ENCODE measurements around the gene VASH2.

The VASH2 gene

DNA sequence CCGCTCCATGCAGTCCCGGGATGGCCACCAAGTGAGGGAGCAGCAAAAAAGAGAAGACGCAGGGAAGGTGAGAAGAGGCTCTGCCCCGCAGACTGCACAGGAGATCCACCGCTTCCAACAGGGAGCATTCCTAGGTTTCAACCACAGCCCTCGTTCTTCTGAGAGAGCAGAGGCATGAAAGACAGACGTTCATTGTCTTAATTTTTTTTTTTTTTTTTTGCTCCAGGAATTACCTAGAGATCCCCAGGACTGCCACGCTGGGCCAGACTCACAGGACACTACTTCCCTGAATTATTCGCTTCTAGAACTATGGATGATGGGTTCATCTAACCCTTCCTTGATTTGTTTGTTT is 33.2 kb upstream of the VASH2 start:
- H3K27ac Mint-ChIP-seq, result no peak overlapping the region
- no peak for DNase-seq
- peaks cover 6% of the 10 kb centered on the region in 2 donors for H3K4me1 Mint-ChIP-seq (ENCODE audit: low read depth in 2 of 2)
- H3K27me3 Mint-ChIP-seq, result peaks cover 41 to 82% of the 10 kb centered on the region in 2 donors
- H3K9me3 Mint-ChIP-seq, result no peaks in the 10 kb centered on the region
- no peaks in the 10 kb centered on the region for H3K36me3 Mint-ChIP-seq (ENCODE audit: insufficient read depth)
- no peak overlapping the region for H3K4me3 Mint-ChIP-seq
- ATAC-seq (replicated peaks), result no peak

DNA sequence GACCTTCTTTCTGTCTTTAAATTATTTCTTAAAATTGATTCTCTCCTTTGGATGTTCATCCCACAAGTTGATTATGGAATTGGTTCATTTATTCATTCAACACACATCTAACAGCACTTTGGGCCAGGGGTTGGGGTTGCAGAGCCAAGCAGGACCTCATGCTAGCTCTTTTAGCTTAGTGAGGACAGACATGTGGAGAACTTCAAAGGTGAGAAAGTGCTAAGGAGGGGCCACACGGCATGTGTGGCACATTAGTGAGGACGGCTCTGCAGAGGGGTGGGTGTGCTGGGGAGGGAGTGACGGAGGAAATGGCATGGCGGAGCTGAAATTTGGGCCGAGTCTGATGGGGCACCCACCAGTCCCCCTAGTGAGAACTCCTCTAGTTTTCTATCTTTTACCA is 32.5 kb upstream of the VASH2 start:
- Mint-ChIP-seq H3K27me3 (peaks cover 41 to 82% of the 10 kb centered on the region in 2 donors), H3K4me3 (no peak overlapping the region), H3K36me3 (ENCODE audit: insufficient read depth) (no peaks in the 10 kb centered on the region), H3K9me3 (no peaks in the 10 kb centered on the region), H3K27ac (no peak overlapping the region), H3K4me1 (ENCODE audit: low read depth in 2 of 2) (peaks cover 6% of the 10 kb centered on the region in 2 donors)
- no peak for ATAC-seq (replicated peaks)
- no peak for DNase-seq

DNA sequence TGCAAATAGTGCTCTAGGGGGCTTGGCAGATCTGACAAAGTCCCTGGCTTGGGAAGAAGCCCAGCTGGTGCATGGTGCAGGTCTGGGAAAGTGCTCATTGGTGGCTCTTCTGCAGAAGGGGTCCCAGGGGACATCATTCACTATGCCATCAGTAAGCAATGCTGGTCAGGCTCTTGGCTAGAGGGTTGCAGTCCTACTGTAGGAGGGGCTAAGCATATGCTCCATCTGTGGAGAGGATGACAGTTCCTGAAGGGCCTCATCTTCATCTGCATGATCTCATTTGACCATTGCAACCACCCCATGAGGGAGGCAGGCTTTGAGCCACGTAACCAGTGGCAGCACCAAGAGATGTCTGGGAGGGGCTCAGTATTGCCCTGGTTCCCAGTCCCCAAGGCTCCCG is 31.5 kb upstream of the VASH2 start:
- Mint-ChIP-seq H3K4me3 (no peak overlapping the region), H3K9me3 (no peaks in the 10 kb centered on the region), H3K36me3 (ENCODE audit: insufficient read depth) (no peaks in the 10 kb centered on the region), H3K4me1 (ENCODE audit: low read depth in 2 of 2) (peaks cover 6% of the 10 kb centered on the region in 2 donors), H3K27me3 (peaks cover 42 to 85% of the 10 kb centered on the region in 2 donors), H3K27ac (no peak overlapping the region)
- ATAC-seq (replicated peaks), result no peak
- DNase-seq, result no peak

DNA sequence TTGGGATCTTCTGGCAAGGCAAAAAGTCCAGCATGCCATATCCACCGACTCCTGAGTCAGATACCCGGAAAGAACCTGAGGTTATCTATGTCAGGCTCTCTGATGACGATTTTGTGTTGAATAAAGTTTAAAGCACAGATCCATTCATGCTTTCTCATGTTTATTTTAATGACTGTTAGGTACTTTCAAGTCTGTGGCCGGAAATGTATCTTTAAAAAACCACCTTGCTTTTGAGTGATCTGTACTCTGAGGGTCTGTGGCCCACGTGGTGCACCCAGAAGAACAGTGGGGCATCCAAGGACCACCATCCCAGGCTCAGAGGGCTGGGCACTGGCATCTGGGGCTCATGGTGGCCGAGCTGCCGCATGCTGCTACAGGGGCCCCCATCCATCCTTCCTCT is 30.1 kb upstream of the VASH2 start:
- ATAC-seq (replicated peaks) (no peak), DNase-seq (no peak)
- Mint-ChIP-seq H3K27ac (no peak overlapping the region), H3K4me1 (ENCODE audit: low read depth in 2 of 2) (peaks cover 6% of the 10 kb centered on the region in 2 donors), H3K4me3 (no peak overlapping the region), H3K36me3 (ENCODE audit: insufficient read depth) (no peaks in the 10 kb centered on the region), H3K9me3 (no peaks in the 10 kb centered on the region), H3K27me3 (peaks cover 49 to 88% of the 10 kb centered on the region in 2 donors)

DNA sequence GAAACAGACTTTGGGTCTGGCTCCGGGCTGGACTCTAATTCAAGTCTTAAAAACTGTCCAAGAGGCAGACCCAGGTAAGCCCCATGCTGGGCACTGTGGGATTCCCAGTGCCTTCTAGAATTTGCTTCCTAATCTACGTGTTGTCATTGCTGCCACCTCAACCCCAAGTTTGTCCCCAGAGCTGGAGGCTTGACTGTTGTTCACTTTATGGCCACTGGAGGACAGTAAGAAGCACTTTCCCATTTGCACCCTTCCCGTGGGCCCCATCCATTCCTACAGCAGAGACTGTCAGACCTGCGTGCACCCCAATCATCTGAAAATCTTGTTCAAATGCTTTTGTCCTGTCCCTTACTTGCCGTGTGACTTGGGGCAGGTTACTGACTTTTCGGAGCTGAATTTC is 29.4 kb upstream of the VASH2 start:
- no peak for ATAC-seq (replicated peaks)
- Mint-ChIP-seq H3K36me3 (ENCODE audit: insufficient read depth) (no peaks in the 10 kb centered on the region), H3K27me3 (peaks cover 43 to 81% of the 10 kb centered on the region in 2 donors), H3K4me3 (no peak overlapping the region), H3K4me1 (ENCODE audit: low read depth in 2 of 2) (peaks cover 6 to 10% of the 10 kb centered on the region in 2 donors), H3K27ac (no peak overlapping the region), H3K9me3 (no peaks in the 10 kb centered on the region)
- DNase-seq, result no peak

DNA sequence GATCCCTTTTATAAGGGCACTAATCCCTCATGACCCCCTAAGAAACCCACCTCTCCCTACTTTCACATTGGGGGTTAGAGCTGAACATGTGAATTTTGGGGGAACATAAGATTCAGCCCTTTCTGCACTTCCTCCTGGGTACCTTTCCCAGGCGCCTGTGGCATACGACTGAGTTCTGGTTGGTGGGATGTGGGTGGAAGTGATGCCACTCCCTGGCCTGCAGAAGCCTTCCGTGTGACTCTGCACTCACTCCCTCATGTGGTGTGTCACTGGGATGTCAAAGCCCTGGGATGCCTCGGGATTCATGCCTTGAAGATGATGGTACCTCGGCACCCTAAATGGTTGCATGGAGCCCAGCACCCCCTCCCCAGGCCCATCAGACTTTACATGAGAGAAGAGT is 28.3 kb upstream of the VASH2 start:
- Mint-ChIP-seq H3K9me3 (no peaks in the 10 kb centered on the region), H3K36me3 (ENCODE audit: insufficient read depth) (no peaks in the 10 kb centered on the region), H3K27me3 (peaks cover 36 to 70% of the 10 kb centered on the region in 2 donors), H3K27ac (no peak overlapping the region), H3K4me1 (ENCODE audit: low read depth in 2 of 2) (peaks cover 0 to 10% of the 10 kb centered on the region in 2 donors), H3K4me3 (no peak overlapping the region)
- DNase-seq (no peak), ATAC-seq (replicated peaks) (no peak)

DNA sequence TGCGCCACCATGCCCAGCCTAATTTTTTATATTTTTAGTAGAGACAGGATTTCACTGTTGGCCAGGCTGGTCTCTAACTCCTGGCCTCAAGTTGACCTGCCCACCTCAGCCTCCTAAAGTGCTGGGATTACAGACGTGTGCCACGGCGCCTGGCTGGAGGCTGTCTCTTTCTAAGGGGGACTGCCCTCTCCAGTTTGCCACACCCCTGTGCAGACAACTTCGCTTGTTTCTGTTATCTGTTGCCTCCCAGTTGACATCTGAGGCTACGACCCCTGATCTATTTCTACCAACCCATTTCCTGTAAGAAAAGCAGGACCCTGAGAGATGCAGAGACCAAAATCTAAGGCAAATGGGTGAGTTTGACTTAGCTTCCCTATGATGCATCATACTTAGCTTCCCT is 24.0 kb upstream of the VASH2 start:
- H3K27ac Mint-ChIP-seq, result no peak overlapping the region
- no peak for ATAC-seq (replicated peaks)
- H3K36me3 Mint-ChIP-seq (ENCODE audit: insufficient read depth), result no peaks in the 10 kb centered on the region
- H3K4me3 Mint-ChIP-seq, result no peak overlapping the region
- no peak for DNase-seq
- no peaks in the 10 kb centered on the region for H3K9me3 Mint-ChIP-seq
- peaks cover 0 to 5% of the 10 kb centered on the region in 2 donors for H3K4me1 Mint-ChIP-seq (ENCODE audit: low read depth in 2 of 2)
- peaks cover 11 to 48% of the 10 kb centered on the region in 2 donors for H3K27me3 Mint-ChIP-seq

DNA sequence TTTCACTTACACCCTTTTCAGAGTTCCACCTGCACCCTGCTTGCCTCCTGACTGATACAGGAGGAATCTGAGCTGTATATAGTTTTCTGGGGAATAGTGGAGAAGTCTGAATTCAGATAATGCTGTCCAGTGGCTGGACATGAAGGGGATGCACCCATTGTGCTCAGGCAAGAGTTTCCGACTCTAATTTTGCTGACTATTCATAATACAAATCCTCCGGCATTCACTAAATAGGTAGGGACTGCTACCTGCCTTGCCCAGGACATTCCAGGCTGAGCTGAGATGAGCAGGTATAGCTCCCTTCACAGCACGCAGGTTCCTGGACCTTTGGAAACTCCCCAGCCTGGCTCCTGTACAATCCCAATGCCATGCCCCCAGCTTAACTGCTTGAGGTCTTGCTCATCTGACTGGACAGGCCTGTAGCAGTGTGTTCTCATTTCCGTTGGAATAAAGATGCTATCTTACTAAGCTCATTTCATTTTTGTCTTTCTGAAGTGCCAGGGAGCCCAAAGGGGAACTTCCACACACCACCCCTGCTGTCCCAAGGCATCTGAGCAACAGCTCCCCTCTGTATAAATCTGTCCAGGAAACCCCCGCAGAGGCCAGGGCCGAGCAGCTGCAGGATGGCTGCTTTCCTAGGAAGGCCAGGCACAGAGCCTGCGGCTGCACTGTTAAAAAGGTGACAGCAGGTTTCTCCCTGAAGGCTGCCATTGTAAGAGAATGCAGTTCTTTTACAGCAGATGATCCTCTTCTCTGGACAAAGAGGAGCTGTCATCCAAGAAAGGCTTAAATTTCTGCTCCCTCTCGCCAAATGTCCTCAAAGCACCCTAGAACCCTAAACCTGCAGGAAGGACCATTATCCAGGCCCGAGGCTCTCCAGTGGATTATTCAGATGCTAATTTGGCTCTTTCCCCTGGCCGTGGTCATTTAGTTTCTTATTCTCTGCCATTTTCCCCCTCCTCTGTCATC is 21.7 kb upstream of the VASH2 start:
- ATAC-seq (replicated peaks) (no peak), DNase-seq (no peak)
- H3K4me1 Mint-ChIP-seq (ENCODE audit: low read depth in 2 of 2), result peaks cover 0 to 4% of the 10 kb centered on the region in 2 donors
- H3K4me3 Mint-ChIP-seq, result no peak overlapping the region
- H3K27ac Mint-ChIP-seq, result no peak overlapping the region
- H3K27me3 Mint-ChIP-seq, result peaks cover 11 to 29% of the 10 kb centered on the region in 2 donors
- H3K9me3 Mint-ChIP-seq, result no peaks in the 10 kb centered on the region
- no peaks in the 10 kb centered on the region for H3K36me3 Mint-ChIP-seq (ENCODE audit: insufficient read depth)

DNA sequence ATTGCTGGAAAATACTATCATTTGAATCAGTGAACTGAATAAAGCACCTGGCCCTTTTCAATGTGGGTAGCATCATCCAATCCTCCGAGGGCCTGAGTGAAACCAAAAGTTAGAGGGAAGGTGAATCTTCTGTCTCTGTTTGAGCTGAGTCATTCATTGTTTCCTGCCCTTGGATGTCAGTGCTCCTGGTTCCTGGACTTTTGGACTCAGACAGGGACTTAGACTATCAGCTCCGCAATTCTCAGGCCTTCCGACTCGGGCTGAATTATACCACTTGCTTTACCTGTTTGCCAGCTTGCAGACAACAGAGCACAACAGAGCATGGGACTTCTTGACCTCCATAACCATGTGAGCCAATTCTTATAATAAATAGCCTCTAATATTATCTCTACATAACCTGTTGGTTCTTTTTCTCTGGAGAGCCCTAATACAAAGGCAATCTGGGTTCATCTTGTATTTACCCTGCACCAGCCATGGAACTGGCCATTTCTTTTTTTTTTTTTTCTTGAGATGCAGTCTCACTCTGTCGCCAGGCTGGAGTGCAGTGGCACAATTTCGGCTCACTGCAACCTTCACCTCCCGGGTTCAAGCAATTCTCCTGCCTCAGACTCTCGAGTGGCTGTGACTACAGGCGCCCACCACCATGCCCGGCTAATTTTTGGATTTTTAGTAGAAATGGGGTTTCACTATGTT is 19.2 kb upstream of the VASH2 start:
- Mint-ChIP-seq H3K4me3 (no peak overlapping the region), H3K9me3 (no peaks in the 10 kb centered on the region), H3K4me1 (ENCODE audit: low read depth in 2 of 2) (no peaks in the 10 kb centered on the region), H3K27me3 (peaks cover 0 to 20% of the 10 kb centered on the region in 2 donors), H3K36me3 (ENCODE audit: insufficient read depth) (no peaks in the 10 kb centered on the region), H3K27ac (no peak overlapping the region)
- DNase-seq (no peak), ATAC-seq (replicated peaks) (no peak)

DNA sequence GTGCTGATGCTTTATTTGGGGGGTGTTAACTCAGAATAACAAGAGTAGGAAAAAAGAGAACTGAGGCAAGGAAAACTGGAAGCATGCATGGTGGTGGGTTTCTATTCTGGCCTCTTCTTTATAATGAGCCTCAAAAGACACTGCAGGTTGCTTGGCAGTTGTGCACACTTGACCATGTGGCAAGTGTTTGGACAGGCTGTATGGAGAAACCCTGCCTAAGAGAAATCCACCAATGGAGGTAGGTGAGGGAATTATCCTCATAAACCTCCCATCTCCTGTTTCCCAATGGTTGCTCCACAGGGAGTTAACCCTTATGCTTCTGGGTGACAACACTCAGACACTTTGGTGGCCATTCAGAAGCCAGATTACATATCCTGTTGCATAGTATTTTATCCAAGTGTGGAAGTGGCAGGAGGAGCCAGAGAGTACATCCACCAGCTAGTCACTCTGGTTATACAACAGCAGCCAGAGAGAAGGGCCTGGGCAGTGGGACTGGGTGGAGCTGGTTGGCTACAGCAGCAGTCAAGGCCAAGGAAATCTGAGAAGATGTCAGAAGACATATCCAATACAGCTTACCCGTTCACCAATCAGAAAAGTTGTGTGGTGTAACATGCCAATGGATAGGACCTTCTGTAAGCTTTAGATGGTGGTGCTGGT is 16.4 kb upstream of the VASH2 start:
- no peak overlapping the region for H3K4me3 Mint-ChIP-seq
- ATAC-seq (replicated peaks) (no peak), DNase-seq (no peak)
- H3K4me1 Mint-ChIP-seq (ENCODE audit: low read depth in 2 of 2), result no peaks in the 10 kb centered on the region
- no peaks in the 10 kb centered on the region for H3K9me3 Mint-ChIP-seq
- no peak overlapping the region for H3K27ac Mint-ChIP-seq
- H3K36me3 Mint-ChIP-seq (ENCODE audit: insufficient read depth), result no peaks in the 10 kb centered on the region
- H3K27me3 Mint-ChIP-seq, result peaks cover 0 to 17% of the 10 kb centered on the region in 2 donors

DNA sequence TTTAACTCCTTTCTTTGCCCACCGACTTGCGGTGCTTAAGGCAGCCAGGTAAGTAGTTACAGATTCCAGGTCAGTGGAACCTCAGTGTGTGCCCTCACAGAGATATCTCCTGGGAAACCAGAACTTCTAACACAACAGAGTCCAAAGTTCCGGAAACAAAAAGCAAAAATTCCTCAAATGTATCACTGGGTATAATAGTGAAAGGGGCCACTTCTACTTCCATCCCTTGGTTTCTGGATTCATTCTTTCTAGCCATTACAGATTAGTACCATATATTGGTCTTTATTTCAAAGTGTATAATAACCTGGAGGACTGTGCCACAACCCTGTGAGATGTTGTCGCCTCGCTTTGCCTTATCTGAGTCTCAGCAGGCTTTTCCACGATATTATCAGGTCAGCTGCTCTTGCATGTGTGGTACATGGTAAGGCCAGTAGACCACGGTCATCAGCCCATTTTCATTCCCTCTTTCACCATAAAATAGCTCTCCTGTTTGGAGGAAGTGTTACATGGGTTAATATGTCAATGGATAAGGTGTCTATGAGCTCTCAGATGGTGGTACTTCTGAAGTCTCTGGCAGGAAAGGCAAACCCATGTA is 14.9 kb upstream of the VASH2 start:
- Mint-ChIP-seq H3K36me3 (ENCODE audit: insufficient read depth) (no peaks in the 10 kb centered on the region), H3K27ac (no peak overlapping the region), H3K27me3 (peaks cover 0 to 17% of the 10 kb centered on the region in 2 donors), H3K4me3 (no peak overlapping the region), H3K9me3 (no peaks in the 10 kb centered on the region), H3K4me1 (ENCODE audit: low read depth in 2 of 2) (no peaks in the 10 kb centered on the region)
- DNase-seq, result no peak
- ATAC-seq (replicated peaks), result no peak

DNA sequence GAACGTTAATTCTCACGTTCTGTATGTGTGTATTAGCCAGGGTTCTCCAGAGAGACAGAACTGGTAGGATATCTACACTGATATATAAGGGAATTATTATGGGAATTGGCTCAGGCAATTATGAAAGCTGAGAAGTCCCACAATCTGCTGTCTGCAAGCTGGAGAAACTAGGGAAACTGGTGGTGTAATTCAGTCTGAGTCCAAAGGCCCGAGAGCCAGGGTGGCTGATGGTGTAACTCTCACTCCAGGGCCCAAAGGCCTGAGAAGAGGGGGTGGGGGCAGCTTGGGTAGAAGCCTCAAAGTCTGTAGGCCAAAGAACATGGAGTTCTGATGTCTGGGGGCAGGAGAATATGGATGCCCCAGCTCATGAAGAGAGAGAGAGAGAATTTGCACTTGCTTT is 13.3 kb upstream of the VASH2 start:
- no peaks in the 10 kb centered on the region for H3K4me1 Mint-ChIP-seq (ENCODE audit: low read depth in 2 of 2)
- H3K36me3 Mint-ChIP-seq (ENCODE audit: insufficient read depth), result no peaks in the 10 kb centered on the region
- no peak for DNase-seq
- H3K9me3 Mint-ChIP-seq, result no peaks in the 10 kb centered on the region
- H3K4me3 Mint-ChIP-seq, result no peak overlapping the region
- H3K27ac Mint-ChIP-seq, result no peak overlapping the region
- ATAC-seq (replicated peaks), result no peak
- peaks cover 12 to 30% of the 10 kb centered on the region in 2 donors for H3K27me3 Mint-ChIP-seq

DNA sequence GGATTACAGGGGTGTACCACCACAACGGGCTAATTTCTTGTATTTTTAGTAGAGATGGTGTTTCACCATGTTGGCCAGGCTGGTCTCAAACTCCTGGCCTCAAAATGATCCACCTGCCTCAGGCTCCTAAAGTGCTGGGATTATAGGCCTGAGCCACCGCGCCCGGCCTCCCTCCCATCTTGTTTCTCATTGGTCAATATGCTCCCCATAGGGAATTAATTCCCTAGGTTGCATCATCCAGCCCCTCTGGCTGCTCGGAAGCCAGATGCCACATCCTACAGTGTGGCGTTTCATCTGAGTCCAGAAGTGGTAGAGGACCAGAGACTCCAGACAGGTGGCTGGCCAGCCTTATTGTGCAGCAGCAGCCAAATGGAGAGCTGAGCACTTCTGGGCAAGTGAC is 11.5 kb upstream of the VASH2 start:
- H3K36me3 Mint-ChIP-seq (ENCODE audit: insufficient read depth), result no peaks in the 10 kb centered on the region
- peaks cover 12 to 30% of the 10 kb centered on the region in 2 donors for H3K27me3 Mint-ChIP-seq
- DNase-seq (no peak), ATAC-seq (replicated peaks) (no peak)
- H3K9me3 Mint-ChIP-seq, result no peaks in the 10 kb centered on the region
- H3K4me1 Mint-ChIP-seq (ENCODE audit: low read depth in 2 of 2), result no peaks in the 10 kb centered on the region
- no peak overlapping the region for H3K27ac Mint-ChIP-seq
- no peak overlapping the region for H3K4me3 Mint-ChIP-seq

Measured in effector memory CD8-positive, alpha-beta T cell (primary cell).